ENCODE results near the gene MARCHF9.

MARCHF9 gene

GRCh38 chr12:57739387-57739786 lies 15.5 kb upstream of the MARCHF9 start:
- DNase-seq, result no peak

- no peak for DNase-seq
Observed at GRCh38 chr12:57739914-57740538, 14.9 kb upstream of the MARCHF9 start.

GRCh38 chr12:57740656-57741412 lies 14.1 kb upstream of the MARCHF9 start:
- DNase-seq, result peak; percentile 85

GRCh38 chr12:57741413-57741789 lies 13.5 kb upstream of the MARCHF9 start:
- DNase-seq, result no peak

GRCh38 chr12:57741844-57742738 lies 12.8 kb upstream of the MARCHF9 start:
- peak; percentile 85 for DNase-seq

- no peak for DNase-seq
Observed at GRCh38 chr12:57743769-57744168, 11.1 kb upstream of the MARCHF9 start.

GRCh38 chr12:57744194-57744776 lies 10.6 kb upstream of the MARCHF9 start:
- DNase-seq, result no peak

- peak; percentile 96 for DNase-seq
Observed at GRCh38 chr12:57744777-57745484, 10.0 kb upstream of the MARCHF9 start, which contains the start of gene TSPAN31. TSS of gene TSPAN31 (plus strand) at chr12:57745039. CDS start at chr12:57745155, 116 bp downstream.

GRCh38 chr12:57745485-57745881 lies 9.4 kb upstream of the MARCHF9 start:
- DNase-seq, result no peak

- DNase-seq, result no peak
Observed at GRCh38 chr12:57746025-57746424, 8.9 kb upstream of the MARCHF9 start.

GRCh38 chr12:57749061-57749460 lies 5.8 kb upstream of the MARCHF9 start:
- no peak for DNase-seq

GRCh38 chr12:57750561-57751431 lies 4.1 kb upstream of the MARCHF9 start:
- no peak for DNase-seq

- no peak for DNase-seq
Observed at GRCh38 chr12:57751432-57751787, 3.5 kb upstream of the MARCHF9 start.

GRCh38 chr12:57751788-57752667 lies 2.9 kb upstream of the MARCHF9 start, which contains the start of gene CDK4:
TSS of gene CDK4 (minus strand) at chr12:57752310. CDS start at chr12:57751717, 593 bp downstream.
- peak; percentile 100 for DNase-seq

- no peak for DNase-seq
Observed at GRCh38 chr12:57752668-57753000, 2.3 kb upstream of the MARCHF9 start.

GRCh38 chr12:57753756-57754337 lies 1.1 kb upstream of the MARCHF9 start:
- DNase-seq, result no peak

GRCh38 chr12:57755194-57755453 lies 221 bp downstream of the MARCHF9 start:
- no peak for DNase-seq

GRCh38 chr12:57755454-57756372 lies 810 bp downstream of the MARCHF9 start:
- peak; percentile 16 for DNase-seq
